PFSK-1 (cell line): Measurements from ENCODE around the gene SLC12A6.

Experiments used
- POLR2AphosphoS5 ChIP-seq: IDR thresholded peaks from 2 replicates; pipeline ENCODE4 v1.6.1; 2012; ENCODE audit warnings: low read depth, mild to moderate bottlenecking, control low read depth, low read length, moderate library complexity
- TAF1 ChIP-seq: IDR thresholded peaks from 2 replicates; pipeline ENCODE4 v1.6.1; 2012; ENCODE audit warnings: low read length, control low read depth, borderline replicate concordance; ENCODE audit not compliant: insufficient read depth

DNA sequence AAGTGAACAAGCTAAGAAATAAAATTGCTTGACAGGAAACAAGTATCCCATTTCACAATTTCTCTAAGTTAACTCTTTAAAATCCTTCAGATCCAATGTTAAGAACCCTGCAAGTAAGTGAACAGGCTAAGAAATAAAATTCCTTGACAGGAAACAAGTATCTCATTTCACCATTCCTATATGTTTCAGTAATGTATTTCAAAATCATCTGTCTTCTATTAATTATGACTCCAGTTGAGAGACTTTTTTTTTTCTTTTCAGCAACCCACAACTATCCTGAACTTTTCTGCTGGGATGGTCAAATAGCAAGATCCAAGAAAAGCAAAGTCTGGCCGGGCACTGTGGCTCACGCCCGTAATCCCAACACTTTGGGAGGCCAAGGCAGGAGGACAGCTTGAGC is 2.4 kb upstream of the SLC12A6 start:
- TF ChIP-seq TAF1 (no peak), POLR2AphosphoS5 (no peak)
